Fibroblast of lung (primary cell): ENCODE results near the gene SULF2.

Experiments used
- EZH2 ChIP-seq: IDR thresholded peaks from 2 replicates; pipeline ENCODE4 v1.5.1; 2012; ENCODE audit warnings: low read length, control low read depth, mild to moderate bottlenecking; ENCODE audit errors: missing control alignments
- TF ChIP-seq, protein P1 (sequence below), 2 donors: IDR thresholded peaks in 1 of 2; conservative IDR thresholded peaks in 1 of 2; 1 replicate in 1 of 2; 2 replicates in 1 of 2; pipeline ENCODE4 v1.5.1; 2011 to 2012; ENCODE audit warnings: low read length in 2 of 2, control low read depth in 1 of 2, inconsistent platforms in 1 of 2, low read depth in 1 of 2, mild to moderate bottlenecking in 1 of 2

DNA sequence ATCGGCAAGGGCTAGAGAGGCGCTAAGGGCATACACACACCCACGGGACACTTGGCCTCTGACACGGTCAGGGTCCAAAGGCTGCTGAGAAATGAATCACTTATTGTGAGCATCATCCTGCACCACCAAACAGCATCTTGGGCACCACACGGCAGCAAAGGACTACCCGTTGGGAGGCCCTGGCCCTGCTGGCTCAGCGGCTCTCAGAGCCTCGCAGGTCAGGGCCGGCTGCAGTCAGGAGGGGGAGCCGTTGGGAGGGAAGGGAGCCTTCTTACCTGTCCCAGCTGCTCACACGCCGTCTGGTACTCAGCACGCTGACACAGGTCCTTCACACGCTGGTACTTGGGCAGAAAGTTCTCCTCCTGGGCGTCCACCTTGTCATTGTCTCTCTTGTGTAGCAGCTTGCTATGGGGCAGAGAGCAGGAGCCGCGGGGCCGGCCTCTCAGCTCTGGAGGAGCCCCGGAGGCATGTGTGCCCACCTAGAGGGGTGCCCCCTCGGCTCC lies 109.0 kb downstream of the SULF2 start:
- TF ChIP-seq, protein P1, sequence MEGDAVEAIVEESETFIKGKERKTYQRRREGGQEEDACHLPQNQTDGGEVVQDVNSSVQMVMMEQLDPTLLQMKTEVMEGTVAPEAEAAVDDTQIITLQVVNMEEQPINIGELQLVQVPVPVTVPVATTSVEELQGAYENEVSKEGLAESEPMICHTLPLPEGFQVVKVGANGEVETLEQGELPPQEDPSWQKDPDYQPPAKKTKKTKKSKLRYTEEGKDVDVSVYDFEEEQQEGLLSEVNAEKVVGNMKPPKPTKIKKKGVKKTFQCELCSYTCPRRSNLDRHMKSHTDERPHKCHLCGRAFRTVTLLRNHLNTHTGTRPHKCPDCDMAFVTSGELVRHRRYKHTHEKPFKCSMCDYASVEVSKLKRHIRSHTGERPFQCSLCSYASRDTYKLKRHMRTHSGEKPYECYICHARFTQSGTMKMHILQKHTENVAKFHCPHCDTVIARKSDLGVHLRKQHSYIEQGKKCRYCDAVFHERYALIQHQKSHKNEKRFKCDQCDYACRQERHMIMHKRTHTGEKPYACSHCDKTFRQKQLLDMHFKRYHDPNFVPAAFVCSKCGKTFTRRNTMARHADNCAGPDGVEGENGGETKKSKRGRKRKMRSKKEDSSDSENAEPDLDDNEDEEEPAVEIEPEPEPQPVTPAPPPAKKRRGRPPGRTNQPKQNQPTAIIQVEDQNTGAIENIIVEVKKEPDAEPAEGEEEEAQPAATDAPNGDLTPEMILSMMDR (conservative IDR thresholded peaks at IDR 0.05 in 1 of 2, IDR thresholded peaks at IDR 0.05 in 1 of 2; ENCODE audit: low read depth in 1 of 2, low read length in 2 of 2), result peak in 1 of 2 donors; percentile 3
- TF ChIP-seq EZH2, result no peak
